GM19324 (cell line): ENCODE data around the gene EPN2.

Experiments
- ATAC-seq: cut with Tn5 transposase; IDR thresholded peaks from one replicate; pipeline ENCODE4 v1.9.1; 2021; ENCODE audit warnings: mild to moderate bottlenecking, moderate library complexity; ENCODE audit not compliant: unreplicated experiment, low FRiP score

Gene EPN2

DNA sequence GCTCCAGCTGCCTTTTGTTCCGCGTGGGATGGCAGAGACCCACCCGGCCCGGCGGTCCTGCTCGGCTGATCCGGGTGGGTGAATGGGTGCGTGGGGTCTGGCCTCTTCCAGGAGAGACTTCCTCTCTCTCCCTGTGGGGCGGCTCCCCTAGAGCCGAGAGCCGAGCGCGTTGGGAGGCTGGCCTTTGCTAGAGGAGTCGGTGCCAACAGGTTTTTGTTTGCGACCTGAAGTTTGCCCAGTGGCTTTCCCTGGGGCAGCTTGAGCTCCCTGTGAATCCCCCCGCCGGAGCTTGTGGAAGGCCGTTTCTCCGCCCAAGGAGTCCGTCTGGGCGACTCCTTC lies 970 bp downstream of the EPN2 start:
- ATAC-seq = no peak

DNA sequence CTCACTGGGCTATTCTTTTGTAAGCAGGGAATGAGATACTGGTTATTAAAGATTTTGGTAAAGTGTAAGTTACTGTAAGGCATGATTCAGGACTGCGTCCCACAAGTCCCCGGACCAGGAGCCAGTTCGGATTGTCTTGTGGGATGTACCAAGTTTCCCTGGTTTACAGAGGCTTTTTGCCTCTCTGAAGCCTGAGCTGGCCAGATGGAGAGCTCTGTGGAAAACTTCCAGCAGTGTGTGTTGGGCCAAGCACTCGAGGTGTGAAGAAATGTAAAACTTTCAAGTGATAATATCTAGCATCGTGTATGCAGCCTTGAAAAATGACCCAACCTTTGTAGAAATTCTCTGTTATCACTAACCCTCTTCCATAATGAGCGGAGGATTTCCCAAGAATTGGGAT lies 2.4 kb downstream of the EPN2 start:
- no peak for ATAC-seq

DNA sequence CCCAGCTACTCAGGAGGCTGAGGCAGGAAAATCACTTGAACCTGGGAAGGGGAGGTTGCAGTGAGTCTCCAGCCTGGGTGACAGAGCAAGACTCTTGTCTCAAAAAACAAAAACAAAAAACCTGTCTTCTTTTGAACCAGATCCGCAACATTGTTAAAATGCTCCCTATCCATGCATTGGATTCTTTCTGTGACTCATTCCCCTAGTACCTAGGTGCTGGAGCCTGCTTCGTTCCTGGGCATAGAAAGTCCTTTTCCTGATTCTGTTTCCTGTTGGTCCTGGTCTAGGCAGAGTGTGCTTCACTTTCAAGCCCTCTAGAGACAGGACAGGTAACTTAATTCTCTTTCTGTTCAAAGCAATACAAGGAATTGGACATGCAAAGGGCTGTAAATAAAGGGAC lies 5.2 kb downstream of the EPN2 start:
- no peak for ATAC-seq

DNA sequence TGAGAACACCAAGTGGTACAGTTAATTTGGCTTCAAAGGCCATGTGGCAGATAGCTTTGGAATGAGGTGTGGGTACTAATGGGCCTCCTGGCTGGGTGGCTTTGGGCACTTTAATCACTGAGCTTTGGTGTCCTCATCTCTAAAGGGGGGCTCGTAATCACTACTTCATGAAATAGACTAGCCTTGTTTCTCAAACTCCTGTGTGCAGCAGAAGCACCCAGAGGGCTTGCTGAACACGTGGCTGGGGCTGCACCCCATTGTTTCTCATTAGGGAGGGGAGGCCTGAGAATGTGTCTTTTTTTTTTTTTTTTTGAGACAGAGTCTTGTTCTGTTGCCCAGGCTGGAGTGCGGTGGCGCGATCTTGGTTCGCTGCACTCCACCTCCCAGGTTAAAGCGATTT lies 5.8 kb downstream of the EPN2 start:
- no peak for ATAC-seq

DNA sequence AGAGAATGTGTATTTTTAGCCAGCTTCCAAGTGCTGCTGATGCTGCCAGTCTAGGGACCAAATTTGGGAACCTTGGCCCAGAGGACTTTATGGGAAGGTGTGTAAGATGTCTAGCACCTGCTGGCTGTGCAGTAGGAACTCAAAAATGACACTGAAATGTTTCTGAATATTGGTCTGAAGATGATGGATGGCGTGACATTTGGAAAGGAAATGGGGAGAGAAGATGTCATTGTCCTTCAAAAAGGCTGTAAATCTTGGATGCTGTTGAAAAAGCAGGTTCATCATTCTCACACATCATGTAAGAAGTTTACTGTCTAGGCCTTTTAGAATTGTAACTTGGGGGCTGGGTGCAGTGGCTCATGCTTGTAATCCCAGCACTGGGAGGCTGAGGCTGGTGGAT lies 6.7 kb downstream of the EPN2 start:
- no peak for ATAC-seq

DNA sequence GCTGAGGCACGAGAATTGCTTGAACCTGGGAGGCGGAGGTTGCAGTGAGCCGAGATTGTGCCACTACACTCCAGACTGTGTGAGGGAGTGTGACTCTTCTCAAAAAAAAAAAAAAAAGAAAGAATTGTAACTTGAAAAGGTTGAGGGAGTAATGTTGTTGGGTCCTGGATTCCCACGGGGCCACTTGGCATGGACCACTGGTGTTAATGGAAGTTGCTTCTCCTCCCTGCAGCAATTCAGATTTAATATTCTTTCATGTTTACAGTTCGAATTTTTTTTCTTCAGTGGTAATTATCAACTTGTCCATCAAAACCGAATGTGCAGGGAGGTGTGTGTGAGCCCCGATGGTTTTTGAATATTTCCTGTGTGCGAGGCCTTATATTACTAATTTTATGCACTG lies 7.2 kb downstream of the EPN2 start:
- no peak for ATAC-seq

DNA sequence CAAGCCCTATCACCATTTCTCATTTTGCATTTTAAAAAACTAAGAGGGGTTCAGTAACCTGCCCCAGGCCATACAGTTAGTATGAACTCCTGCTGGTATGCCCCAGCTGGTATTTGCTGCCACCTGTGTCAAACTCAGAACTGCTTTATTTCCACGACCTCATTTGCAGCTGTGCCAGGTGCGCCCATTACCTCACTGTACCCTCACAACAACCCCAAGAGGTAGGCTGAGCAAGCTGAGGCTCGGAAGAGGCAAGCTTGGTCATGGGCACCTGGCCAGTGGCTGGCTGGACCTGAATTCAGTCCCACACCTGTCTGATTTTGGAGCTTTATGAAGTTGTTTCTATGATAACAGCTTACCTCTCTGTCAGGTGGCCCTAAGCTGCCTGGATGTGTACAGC lies 7.6 kb downstream of the EPN2 start:
- ATAC-seq = no peak

DNA sequence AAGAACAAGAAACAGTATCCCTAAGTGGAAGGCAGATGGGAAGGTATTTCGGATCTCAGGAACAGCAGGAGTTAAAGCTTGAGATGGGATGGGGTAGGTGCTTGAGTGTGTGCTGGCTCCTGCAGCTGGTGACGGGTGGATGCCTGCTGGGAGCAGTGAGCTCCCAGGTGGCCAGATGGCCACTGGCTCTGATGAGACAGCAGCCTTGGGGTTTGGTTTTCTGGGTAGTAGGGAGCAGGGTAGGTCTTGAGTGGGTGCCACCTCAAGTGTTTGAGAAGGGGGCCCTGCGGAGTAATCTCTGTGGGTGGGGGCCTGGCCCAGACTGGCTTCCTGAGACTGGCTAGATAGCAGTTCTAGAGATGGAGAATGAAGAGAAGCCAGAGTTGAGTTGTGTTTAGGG lies 10.3 kb downstream of the EPN2 start:
- ATAC-seq = no peak

DNA sequence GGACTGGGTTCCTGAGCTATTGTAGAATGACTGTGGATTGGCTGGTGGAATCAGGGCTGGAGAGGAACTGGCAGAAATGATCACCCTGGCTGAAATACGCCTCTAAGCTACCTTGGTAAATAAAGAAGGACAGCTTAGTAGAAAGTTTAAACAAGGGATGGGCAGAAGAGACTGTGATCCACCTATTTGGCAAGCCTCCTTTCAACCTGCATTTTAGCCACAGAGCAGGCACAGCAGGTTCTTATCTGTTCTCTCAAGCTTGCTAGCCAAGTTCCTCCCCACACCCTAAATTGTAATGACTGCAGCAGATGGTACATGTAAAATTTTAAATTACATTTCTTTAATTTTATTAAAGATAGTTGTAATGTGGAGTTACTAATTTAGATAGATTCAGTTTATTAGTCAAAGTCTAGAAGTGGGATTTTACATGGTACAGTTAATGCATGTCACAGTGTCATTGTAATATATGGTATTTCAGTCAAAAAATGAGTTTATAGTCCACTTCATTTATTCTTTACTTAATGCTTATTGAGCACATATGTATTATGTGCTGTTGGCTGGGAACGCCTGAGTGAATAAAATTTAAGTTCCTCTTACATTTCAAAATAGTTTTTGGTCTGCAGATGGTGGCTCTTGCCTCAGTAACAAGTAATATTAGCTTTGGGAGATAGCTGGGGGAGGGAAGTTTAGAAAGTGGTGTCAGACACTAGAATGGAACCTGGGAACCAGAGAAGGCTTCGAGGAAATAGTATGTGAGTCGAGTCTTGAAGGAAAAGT lies 11.2 kb downstream of the EPN2 start:
- ATAC-seq = no peak

DNA sequence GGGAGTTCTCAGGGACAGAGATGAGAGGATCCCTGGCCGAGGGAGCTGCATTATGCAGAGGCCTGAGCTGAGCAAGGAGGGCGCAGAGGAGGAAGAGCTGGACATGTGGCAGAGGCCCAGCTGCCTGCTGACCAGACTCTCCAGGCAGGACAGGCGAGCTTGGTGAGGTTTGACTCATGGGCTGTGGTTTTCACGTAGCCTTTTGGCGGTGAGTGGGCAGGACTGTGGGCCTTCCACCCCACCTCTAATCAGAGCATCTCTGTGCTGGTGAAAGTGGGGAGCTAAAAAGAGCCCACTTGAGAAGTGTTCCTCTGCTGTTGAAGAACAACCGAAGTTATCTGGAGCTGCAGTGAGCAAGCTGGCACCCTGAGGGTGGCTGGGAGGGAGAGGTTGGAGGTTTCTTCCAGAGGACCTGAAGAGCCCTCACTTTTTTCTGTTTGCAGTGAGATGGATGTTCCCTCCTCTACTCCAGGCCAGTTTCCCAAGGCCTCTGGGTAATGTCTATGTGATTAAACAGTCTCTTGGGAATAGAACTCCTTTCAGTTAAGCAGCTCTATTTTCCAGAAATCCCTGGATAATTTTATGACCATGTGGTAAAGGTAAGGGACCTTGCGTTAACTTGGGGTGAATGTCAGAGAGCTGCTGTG lies 11.9 kb downstream of the EPN2 start:
- ATAC-seq = no peak

DNA sequence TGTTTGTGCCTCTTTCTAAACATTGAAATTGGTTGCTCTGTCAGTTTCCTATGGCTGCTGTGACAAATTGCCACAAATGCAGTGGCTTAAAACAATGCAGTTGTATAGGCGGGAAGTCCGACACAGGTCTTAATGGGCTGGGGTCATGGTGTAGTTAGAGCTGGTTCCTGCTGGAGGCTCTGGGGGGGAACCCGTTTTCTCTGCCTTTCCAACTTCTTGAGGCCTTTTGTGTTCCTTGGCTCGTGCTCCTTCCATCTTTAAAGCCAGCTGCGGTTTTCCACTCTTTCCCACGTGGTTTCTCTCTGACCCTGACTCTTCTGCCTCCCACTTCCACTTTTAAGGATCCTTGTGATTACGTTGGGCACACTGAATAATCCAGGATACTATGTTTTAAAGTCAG lies 12.5 kb downstream of the EPN2 start:
- no peak for ATAC-seq

DNA sequence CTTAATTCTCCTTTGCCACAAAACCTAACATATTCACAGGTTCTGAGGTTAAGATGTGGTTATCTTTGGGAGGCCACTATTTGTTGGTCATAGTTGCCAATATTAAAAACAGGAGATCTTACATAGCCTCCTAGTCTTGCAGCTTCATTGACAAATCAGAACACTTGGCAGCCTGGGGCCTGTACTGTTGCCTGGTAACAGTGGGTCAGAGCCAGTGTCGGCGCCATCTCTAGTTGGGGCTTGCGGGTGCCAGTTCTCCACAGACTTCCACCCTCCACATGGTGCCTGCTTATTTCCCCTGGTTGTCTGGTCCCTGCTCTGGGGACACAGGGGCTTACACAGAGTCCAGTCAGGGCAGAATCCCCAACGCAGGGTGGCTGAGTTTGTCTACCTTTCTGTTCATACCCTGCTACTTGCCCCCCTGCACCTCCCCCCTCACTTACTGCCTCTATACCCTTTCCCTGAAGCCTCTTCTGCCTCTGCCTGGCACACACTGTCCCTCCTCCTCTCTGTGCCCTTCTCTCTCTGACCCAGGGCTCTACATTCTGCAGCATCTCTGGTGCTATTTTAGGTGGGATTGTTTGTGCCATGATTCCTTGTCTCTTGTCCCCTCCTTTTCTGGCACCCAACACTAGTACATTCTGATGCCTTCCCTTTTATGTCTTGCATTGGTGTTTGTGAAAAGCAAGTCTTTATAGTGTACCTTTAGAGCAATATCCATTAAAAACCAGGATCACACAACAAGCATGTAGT lies 13.4 kb downstream of the EPN2 start:
- no peak for ATAC-seq

DNA sequence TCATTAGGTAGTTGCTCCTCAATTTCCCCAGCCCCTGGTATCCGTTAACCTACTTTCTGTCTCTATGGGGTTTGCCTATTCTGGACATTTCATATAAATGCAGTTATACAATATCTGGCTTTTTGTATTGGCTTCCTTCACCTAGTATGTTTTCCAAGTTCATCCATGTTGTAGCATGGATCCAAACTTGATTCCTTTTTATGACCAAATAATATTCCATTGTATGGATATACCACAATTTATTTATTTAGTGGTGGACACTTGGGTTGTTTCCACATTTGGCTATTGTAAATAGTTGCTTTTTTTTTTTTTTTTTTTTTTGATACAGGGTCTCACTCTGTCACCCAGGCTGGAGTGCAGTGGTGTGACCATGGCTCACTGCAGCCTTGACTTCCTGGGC lies 15.9 kb downstream of the EPN2 start:
- no peak for ATAC-seq

DNA sequence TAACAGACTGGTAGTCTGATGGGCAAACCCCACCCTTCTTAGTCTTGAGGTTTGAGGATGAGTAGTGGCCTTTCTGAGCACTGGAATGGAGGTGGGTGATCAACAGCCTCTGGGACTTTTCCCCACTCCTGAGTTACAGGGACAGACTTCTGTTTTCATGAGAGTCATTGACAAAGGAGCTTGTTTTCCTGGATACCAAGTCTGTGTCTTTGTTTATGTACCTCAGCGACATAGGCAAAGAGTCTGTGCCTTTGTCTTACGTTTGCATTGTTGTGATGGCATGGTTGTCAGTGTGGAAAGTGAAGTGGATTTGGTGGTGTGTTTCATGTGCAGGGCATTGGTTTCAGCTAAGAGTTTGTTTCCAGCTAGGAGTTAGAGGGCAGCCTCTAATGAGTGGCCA lies 17.5 kb downstream of the EPN2 start:
- ATAC-seq = no peak

DNA sequence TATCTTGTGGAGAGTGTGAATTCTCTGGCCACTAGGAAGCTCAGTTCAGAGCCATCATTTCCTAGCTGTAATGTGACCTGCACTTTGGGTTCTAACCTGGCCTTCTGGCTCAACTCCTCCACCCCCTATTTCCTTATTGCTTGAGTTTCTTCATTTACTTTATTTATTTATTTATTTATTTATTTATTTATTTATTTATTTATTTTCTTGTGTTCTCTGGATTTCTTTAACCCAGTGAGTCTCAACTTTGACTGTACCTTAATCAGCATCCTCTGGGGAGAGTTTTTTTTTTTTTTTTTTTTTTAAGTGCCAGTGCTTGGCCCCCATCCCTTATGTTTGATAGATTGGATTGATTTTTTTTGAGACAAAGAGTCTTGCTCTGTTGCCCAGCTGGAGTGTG lies 18.1 kb downstream of the EPN2 start:
- no peak for ATAC-seq

DNA sequence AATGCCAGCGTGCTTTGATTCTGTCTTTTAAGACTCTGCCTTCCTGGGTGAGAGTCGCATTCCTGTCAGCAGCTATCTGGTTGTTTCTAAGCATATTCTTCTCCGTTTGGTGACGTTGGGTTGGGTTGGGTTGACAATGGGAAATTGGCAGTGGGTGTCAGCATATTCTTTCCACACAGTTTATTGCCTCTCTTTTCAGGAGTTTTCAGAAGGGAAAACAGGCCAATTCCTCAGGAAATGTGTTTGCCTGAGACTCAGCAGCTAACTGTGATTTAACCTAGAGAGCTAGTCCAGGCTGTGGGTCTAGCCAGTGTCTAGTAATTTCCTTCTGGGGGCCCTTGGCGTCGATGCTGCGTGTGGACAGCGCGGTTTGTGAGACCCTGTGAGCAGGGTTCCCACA lies 21.2 kb downstream of the EPN2 start:
- ATAC-seq = no peak

DNA sequence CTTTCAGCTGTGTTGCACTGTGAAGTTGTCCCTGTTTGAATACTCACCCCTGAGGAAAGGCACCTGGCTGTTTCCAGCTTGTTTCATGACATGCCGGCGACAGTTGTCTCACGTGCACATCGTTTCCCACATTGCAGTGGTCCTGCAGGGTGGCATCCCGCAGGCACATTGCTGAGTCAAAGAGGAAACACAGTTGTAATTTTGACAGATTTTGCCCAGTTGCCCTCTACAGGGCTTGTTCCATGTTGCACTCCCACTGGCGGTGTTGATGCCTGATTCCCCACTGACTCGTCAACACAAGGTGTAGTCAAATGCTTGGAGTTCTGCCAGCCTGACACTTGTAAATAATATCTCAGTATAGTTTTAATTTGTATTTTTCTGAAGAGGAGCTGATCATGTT lies 23.8 kb downstream of the EPN2 start:
- ATAC-seq = no peak

DNA sequence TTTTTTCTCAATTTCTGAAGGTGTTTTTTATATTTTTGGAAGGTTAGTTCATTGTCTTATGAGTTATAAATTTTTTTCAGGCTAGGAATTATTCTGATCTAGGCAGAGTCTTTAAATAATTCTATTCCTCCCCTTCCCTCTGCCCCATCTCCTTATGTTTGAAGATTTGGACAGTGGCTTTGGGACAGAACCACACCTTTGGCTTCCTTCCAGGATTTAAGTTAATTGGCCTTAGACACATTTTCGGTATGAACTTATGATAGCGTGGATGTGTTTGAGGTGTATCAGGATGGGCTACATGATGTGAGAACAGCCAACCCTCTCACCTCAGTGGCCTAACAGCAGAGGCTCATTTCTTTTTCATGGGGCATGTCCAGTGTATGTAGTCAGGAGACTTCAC lies 24.3 kb downstream of the EPN2 start:
- ATAC-seq = no peak

DNA sequence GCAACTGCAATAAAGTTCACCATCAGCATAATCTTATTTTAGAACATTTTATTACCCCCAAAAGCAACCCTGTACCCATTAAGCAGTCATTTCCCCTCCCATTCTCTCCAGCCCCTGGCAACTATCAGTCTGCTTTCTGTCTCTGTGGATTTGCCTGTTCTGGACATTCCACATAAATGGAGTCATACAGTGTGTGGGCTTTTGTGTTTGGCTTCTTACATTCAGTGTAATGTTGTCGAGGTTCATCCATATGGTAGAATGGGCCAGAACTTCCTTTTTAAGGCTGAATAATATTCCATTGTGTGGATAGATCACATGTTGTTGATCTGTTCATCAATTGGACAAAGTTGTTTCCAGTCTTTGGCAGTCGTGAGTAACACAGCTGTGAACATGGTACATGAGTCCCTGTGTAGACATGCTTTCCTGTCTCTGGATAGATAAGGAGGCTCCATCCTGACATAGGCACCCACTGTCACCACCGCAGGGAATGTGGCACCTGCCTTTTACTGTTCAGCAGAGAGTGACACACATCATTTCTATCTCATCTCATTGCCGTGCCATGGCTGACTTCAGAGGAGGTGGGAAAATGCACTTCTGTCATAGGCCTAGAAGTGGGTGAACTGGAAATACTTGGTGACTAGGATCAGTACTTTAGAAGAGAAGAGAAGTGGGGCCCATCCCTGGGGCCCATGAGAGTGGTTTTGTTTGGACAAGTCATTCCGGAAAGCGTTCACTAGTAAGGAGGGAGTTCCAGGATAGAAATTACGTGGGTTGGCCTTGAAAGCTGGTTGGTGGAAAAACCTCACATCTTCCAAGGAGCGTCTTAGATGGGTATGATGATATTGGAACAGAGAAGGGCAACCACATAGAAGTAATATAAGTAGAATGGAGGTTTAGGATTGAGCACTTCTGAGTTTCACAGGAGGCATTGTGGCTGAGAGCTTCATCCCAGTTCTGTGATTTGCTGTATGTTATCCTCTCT lies 25.8 kb downstream of the EPN2 start:
- ATAC-seq = no peak

DNA sequence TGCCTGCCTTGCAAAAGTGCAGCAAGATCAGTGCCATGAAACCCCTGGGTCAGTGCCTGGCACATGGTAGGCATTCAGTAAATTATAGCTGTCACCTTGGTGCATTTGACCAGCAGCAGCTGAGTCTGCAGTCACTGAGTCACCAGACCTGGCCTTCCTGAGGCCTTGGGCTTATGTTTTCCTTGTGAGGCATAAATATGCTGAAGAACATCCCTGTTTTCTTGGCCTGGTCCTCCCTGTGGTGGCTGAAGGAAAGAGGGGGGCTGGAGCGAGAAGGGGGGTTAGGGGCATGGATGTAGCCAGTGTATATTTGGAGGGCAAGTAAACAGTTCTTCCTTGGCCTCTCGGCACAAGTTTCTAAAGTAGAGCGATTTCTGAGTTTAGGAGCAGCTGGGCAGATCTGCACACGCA lies 26.5 kb downstream of the EPN2 start:
- no peak for ATAC-seq

DNA sequence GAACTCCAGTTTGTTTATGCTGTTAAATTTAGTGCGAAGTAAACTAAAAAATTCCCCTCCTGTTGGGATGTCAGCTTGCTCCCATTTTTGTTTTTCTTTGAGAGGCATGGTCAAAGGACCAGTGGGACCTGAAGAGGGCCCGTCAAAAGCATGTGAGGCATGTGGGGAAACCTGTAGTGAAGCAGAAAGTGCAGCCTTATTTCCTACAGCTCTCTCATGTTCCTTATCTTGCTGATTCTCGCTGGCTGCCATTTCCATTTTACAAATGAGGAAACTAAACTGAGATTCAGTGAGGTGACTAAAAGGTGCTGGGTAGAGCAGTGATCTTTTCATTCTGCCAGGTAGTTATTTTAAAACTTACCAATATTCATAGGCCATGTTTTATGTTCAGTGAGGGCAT lies 27.1 kb downstream of the EPN2 start:
- ATAC-seq = no peak
